Spleen (tissue), 7 donors: Measurements from ENCODE around the gene HOMER1.

ENCODE experiments used
- POLR2A ChIP-seq, 3 donors: fragments of 450-650 bp; IDR thresholded peaks; one replicate each; pipeline ENCODE4 v1.5.1; 2017; ENCODE audit warnings: antibody characterized with exemption in 3 of 3, mild to moderate bottlenecking in 1 of 3
- TF ChIP-seq, protein P1 (sequence below), 11 experiments: fragments of 200-600 bp in 7 of 11; fragments of 450-650 bp in 4 of 11; sonication (generic) in 4 of 11; IDR thresholded peaks in 8 of 11; conservative IDR thresholded peaks in 3 of 11; 1 replicate in 7 of 11; 2 replicates in 4 of 11; pipeline versions ENCODE4 v1.4.0 to v1.8.0; 2016 to 2021; ENCODE audit warnings: antibody characterized with exemption in 11 of 11, inconsistent platforms in 4 of 11, mild to moderate bottlenecking in 1 of 11
- donor health status: DM: no; HTN: no; CAD: no; lungs with moderate emphysema.
- donor health status: DM: no; HTN: no; CAD: no.
- donor health status: DM: no; HTN: no; CAD: no.

DNA sequence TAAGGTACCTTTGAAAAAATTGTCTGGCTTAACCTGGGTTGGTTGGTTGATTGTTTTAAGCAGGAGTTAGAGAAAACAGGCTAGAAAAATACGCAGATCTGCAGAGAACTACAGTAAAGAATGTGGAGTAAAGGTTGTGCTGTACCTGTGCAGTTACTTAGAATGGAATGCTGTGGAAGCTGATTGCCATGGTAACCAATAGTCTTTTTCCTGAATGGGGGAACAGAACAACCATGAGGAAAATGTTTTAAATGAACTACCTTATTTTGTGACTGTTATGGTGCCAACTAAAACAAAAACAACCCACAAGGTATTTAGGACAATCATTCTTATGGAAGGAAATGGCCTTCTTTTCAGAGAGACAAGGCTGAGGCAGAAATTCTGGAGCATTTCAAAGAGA, 4.8 kb upstream of the HOMER1 start:
- TF ChIP-seq, protein P1, sequence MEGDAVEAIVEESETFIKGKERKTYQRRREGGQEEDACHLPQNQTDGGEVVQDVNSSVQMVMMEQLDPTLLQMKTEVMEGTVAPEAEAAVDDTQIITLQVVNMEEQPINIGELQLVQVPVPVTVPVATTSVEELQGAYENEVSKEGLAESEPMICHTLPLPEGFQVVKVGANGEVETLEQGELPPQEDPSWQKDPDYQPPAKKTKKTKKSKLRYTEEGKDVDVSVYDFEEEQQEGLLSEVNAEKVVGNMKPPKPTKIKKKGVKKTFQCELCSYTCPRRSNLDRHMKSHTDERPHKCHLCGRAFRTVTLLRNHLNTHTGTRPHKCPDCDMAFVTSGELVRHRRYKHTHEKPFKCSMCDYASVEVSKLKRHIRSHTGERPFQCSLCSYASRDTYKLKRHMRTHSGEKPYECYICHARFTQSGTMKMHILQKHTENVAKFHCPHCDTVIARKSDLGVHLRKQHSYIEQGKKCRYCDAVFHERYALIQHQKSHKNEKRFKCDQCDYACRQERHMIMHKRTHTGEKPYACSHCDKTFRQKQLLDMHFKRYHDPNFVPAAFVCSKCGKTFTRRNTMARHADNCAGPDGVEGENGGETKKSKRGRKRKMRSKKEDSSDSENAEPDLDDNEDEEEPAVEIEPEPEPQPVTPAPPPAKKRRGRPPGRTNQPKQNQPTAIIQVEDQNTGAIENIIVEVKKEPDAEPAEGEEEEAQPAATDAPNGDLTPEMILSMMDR (IDR thresholded peaks at IDR 0.05 in 8 of 11, conservative IDR thresholded peaks at IDR 0.05 in 3 of 11): no peak
- no peak for TF ChIP-seq POLR2A (IDR thresholded peaks at IDR 0.05)
